ENCODE data around the gene PLCXD1.
"Not testable (repeated sequence)": the region's sequence is repeated elsewhere in the genome, so short reads cannot be mapped to it uniquely, and the experiment has no call there.

PLCXD1 gene, protein sequence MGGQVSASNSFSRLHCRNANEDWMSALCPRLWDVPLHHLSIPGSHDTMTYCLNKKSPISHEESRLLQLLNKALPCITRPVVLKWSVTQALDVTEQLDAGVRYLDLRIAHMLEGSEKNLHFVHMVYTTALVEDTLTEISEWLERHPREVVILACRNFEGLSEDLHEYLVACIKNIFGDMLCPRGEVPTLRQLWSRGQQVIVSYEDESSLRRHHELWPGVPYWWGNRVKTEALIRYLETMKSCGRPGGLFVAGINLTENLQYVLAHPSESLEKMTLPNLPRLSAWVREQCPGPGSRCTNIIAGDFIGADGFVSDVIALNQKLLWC

GRCh38 chrX:281166-281999 is at the start of gene PLCXD1:
Gene PLCXD1 (plus strand): TSS chrX:281381. CDS start chrX:284188, 2,807 bp downstream.
- DNase-seq: no peak

- not testable (repeated sequence) for DNase-seq
Observed at GRCh38 chrX:231637-232277, 49.4 kb upstream of the PLCXD1 start.

- DNase-seq: not testable (repeated sequence)
Observed at GRCh38 chrX:232278-232655, 48.9 kb upstream of the PLCXD1 start.

DNA sequence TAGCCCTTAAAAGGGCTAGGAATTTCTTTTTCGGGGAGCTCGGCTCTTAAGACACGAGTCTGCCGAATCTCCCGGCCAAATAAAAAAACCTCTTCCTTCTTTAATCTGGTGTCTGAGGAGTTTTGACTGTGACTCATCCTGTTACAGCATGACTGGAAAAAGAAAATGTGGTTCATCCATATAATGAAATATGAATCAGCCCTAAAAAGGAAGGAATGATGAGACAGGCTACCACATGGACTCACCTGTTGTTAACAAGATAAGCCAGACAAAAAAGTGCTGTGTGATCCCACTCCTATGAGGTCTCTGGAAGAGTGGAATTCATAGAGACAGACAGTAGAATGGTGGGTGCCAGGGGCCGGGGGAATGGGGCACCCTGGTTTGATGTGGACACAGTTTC is 45.0 kb upstream of the PLCXD1 start:
- not testable (repeated sequence) for DNase-seq

DNA sequence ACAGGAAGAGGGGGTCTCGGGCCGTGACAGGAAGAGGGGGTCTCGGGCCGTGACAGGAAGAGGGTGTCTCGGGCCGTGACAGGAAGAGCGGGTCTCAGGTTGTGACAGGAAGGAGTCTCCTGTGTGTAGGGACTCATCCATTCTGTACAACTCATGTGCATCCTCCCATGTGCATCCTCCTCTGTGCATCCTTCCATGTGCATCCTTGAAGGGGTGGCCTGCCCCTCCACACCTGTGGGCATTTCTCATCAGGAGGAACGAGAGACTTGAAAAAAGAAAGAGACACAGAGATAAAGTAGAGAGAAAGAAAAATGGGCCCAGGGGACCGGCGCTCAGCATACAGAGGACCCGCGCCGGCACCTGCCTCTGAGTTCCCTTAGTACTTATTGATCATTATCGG is 30.2 kb upstream of the PLCXD1 start:
- DNase-seq: no peak

GRCh38 chrX:251396-252243 is 29.6 kb upstream of the PLCXD1 start:
- not testable (repeated sequence) for DNase-seq

- DNase-seq: no peak
Observed at GRCh38 chrX:252244-252956, 28.8 kb upstream of the PLCXD1 start.

DNA sequence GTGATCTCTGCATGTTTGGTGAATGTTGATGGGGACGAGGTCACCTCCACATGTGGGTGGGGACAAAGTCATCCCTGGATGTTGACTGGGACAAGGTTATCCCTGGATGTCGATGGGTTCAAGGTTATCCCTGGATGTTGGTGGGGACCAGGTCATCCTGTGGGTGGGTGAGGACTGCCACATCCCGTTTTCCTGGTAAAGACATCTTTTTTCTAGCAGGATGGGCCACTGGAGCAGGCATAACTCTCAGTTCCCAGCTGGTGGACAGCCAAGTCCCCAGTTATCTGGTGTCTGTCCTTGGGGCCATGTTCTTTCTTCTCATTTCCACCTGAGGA is 28.3 kb upstream of the PLCXD1 start:
- DNase-seq: no peak

GRCh38 chrX:253451-254297 is 27.5 kb upstream of the PLCXD1 start:
- no peak for DNase-seq

DNA sequence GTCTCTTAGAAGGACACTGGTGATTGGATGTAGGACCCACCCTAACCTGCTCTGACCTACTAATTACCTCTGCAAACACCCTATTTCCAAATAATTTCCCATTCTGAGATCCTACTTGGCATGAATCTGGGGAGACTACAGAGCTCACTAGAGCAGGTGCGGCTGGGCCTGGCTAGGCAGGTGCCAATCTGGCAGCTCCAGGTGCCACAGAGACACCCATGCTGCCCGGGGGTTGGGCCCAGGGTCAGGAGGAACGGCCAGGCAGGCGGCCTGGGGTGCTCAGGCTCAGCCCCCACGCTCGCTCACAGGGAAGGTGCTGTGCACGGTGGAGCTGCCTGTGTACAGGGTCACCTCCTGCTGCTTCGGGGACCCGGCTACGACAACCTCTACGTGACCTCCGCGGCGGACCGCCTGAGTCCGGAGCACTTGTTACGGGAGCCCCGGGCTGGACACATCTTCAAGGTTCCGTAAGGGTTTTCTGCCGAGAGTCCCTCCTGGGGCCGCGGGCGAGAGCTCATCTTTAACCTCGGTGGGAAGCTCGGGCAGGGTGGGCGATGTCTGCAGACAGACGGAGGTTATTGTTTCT is 26.5 kb upstream of the PLCXD1 start:
- DNase-seq: no peak

- DNase-seq: no peak
Observed at GRCh38 chrX:255923-256331, 25.3 kb upstream of the PLCXD1 start.

DNA sequence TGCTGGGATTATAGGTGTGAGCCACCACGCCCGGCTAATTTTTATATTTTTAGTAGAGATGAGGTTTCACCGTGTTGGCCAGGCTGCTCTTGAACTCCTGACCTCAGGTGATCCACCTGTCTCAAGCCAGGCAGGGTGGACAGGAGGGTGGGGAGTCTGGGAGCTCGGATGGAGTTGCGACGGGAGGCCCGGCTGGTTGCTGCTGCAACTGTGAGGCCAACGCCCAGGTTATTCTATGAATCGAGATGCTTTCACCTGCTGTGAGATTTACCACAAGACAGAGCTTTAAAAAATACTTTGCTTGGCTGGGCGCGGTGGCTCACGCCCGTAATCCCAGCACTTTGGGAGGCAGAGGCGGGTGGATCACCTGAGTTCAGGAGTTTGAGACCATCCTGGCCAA is 24.1 kb upstream of the PLCXD1 start:
- DNase-seq: not testable (repeated sequence)

DNA sequence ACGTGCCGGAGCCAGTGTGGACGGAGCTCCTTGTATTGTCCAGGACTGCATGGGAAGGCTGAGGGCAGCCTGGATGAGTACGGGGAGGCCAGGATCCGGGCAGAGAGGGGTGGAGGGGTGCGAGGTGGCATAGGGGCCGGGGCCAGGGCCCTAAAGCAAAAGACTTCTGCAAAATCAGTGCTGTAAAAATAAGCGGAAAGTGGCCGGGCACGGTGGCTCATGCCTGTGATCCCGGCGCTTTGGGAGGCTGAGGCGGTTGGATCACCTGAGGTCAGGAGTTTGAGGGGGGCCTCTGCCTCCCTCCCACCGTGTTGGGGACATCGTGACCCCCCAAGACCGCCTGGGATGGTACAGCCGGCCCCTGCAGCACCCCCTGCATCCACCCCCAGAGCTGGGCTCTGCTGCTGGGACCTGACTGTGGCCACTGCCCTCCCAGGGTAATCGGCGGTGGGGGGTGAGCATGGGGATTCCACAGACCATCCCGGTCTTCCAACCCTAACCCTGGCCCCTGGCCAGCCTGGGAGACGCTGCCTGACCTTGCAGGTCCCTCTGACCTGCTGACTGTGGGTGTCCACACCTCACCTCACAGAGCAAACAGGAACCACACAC is 23.4 kb upstream of the PLCXD1 start:
- DNase-seq: no peak

DNA sequence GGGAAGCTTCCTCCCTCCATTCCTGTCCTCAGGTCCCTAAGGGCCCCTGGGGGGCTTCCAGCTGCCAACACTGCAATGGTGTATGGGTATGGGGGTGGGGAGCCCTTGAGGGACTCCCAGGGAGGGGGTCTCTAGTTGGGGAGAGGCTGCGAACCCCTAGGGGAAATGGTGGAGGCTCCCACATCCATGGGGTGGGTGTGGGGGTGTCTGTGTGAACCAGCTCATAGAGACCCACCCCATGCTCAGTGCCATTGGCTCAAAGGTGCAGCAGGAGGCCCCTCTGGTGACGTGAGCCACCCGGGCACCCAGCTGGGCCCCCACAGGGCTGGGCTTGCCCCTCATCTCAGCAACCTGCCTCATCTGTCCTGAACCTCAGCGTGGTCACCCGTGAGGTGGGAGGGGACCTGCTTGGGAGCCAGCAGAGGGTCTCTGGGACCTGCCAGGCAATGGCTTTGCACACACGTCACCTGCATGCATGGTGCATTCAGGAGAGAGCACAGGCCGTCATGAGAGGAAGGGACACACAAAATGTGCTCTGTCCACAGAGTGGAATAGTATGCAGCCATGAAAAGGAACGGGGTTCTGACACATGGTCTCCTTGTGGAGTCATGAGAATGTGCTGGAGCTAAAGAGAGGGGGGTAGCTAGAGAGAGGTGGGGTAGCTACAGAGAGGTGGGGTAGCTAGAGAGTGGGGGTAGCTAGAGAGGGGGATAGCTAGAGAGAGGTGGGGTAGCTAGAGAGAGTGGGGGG is 22.7 kb upstream of the PLCXD1 start:
- DNase-seq: no peak

- no peak for DNase-seq
Observed at GRCh38 chrX:259692-260355, 21.4 kb upstream of the PLCXD1 start.

DNA sequence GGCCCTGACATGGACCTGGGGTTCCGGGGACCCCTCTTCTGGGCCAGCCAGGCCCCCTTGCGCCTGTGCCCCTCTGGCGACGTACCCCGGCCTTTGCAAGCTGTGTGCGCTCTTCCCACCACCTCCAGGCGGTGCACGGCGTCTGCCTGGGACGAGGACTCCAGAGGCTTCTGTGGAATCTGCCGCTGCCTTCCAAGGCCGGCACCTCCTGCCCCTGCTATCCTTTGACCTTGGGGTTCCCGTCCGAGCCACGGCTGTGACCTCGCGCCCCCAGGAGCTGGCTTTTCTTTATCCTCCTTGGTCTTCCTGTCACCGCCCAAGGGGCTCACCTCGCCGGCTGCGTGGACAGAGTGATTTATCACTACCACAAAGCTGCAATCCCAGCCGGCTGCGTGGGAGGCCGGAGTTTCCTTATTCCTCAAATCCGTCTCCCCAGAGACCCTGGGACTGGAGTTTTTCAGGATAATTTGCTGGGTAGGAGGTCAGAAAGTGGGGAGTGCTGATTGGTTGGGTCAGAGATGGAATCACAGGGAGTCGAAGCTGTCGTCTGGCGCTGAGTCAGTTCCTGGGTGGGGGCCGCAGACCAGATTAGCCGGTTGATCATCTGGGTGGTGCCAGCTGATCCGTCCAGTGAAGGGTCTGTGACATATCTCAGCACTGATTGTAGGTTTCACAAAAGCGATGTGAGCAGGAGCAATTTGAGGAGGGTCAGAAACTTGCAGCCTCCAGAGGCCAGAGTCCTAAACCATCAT is 19.8 kb upstream of the PLCXD1 start:
- DNase-seq: no peak

DNA sequence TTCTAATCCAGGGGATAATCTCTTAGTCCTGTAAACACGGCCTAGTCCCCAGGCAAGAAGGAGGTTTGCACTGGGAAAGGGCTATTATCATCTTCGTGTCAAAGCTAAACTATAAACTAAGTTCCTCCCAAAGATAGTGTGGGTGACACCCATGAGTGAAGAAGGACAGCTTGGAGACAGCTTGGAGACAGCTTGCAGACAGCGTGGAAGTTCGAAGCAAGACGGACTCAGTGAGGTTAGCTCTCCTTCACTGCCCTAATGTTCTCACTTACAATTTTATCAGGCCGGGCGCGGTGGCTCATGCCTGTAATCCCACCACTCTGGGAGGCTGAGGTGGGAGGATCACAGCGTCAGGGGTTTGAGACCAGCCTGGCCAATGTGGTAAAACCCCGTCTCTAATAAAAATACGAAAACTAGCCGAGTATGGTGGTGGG is 19.2 kb upstream of the PLCXD1 start:
- DNase-seq: no peak

DNA sequence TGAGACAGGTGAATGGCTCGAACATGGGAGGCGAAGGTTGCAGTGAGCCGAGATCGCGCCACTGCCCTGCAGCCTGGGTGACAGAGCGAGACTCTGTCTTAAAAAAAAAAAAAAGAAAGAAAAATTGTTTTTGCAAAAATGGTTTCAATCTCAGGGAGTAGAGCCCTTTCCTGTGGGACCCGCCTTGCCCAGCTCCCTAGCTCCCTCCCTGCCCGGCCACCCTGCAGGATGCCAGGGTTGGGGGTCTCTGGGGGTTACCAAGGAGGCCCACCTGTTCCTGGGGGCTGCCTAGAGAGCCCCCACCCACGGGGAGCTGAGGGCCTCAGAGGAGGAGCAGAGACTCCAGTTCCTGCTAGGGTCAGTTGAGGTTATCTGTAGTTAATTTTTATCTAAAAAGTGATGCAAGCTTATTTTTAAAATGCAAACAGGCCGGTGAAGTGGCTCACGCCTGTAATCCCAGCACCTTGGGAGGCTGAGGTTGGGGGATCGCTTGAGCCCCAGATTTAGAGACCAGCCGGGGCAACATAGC is 18.7 kb upstream of the PLCXD1 start:
- DNase-seq: no peak
